Mesendoderm (in vitro differentiated cells): ENCODE data around the gene TUBA3D.
"Not testable (repeated sequence)": the region's sequence is repeated elsewhere in the genome, so short reads cannot be mapped to it uniquely, and the experiment has no call there.

Experiments
- DNase-seq: peaks from one replicate; pipeline ENCODE4 v3.0.0; 2013
- H2AK5ac ChIP-seq: 2 replicates; pipeline ENCODE4 v1.6.1; 2013; ENCODE audit warnings: low read length, inconsistent platforms
- H2BK120ac ChIP-seq: 2 replicates; pipeline ENCODE4 v1.6.1; 2013; ENCODE audit warnings: low read depth, mild to moderate bottlenecking, low read length, moderate library complexity, mixed read lengths
- H2BK15ac ChIP-seq: replicated peaks from 2 replicates; pipeline ENCODE4 v1.6.1; 2013; ENCODE audit warnings: low read depth, mild to moderate bottlenecking, moderate library complexity
- H2BK5ac ChIP-seq: 2 replicates; pipeline ENCODE4 v1.6.1; 2013; ENCODE audit warnings: low read length, inconsistent platforms
- H3K18ac ChIP-seq: 2 replicates; pipeline ENCODE4 v1.6.1; 2013; ENCODE audit warnings: mild to moderate bottlenecking, low read length, mixed read lengths
- H3K23ac ChIP-seq: one replicate; pipeline ENCODE4 v1.6.1; 2013; ENCODE audit warnings: low read length
- H3K27ac ChIP-seq: 2 replicates; pipeline ENCODE4 v1.5.1; 2013; ENCODE audit warnings: low read depth, mild to moderate bottlenecking, inconsistent platforms, low read length, moderate library complexity
- H3K27me3 ChIP-seq: 2 replicates; pipeline ENCODE4 v1.6.1; 2013; ENCODE audit warnings: low read length, control low read depth, mild to moderate bottlenecking, inconsistent platforms; ENCODE audit not compliant: insufficient read depth, poor library complexity
- H3K36me3 ChIP-seq: 2 replicates; pipeline ENCODE4 v1.6.1; 2013; ENCODE audit warnings: low read length, inconsistent platforms; ENCODE audit not compliant: control insufficient read depth, insufficient read depth
- H3K4ac ChIP-seq: one replicate; pipeline ENCODE4 v1.6.1; 2013; ENCODE audit warnings: low read depth, mild to moderate bottlenecking, low read length, moderate library complexity
- H3K4me1 ChIP-seq: 2 replicates; pipeline ENCODE4 v1.6.1; 2013; ENCODE audit warnings: low read depth, low read length, inconsistent platforms; ENCODE audit not compliant: control insufficient read depth
- H3K4me2 ChIP-seq: 2 replicates; pipeline ENCODE4 v1.6.1; 2013; ENCODE audit warnings: low read length
- H3K4me3 ChIP-seq: 2 replicates; pipeline ENCODE4 v1.5.1; 2013; ENCODE audit warnings: mild to moderate bottlenecking, low read length
- H3K56ac ChIP-seq: one replicate; pipeline ENCODE4 v1.6.1; 2013; ENCODE audit warnings: low read length
- H3K79me1 ChIP-seq: 2 replicates; pipeline ENCODE4 v1.6.1; 2013; ENCODE audit warnings: low read length, inconsistent platforms
- H3K79me2 ChIP-seq: 2 replicates; pipeline ENCODE4 v1.6.1; 2013; ENCODE audit warnings: mild to moderate bottlenecking, low read length; ENCODE audit not compliant: control insufficient read depth, insufficient read depth
- H3K9ac ChIP-seq: 2 replicates; pipeline ENCODE4 v1.6.1; 2013; ENCODE audit warnings: low read length, inconsistent platforms
- H4K5ac ChIP-seq: one replicate; pipeline ENCODE4 v1.6.1; 2013; ENCODE audit warnings: low read length
- H4K8ac ChIP-seq: one replicate; pipeline ENCODE4 v1.6.1; 2013; ENCODE audit warnings: low read depth, mild to moderate bottlenecking, control low read depth, low read length, moderate library complexity
- WGBS: extraction: QIAGEN DNeasy Blood & Tissue Kit; methylation state at CpG from one replicate; pipeline ENCODE4 v1.1.7; 2013; ENCODE audit warnings: low lambda C conversion rate, missing lambda C conversion rate; ENCODE audit not compliant: insufficient coverage; ENCODE audit errors: extremely low coverage; 5-methylcytosine and 5-hydroxymethylcytosine counted together

Gene TUBA3D

DNA sequence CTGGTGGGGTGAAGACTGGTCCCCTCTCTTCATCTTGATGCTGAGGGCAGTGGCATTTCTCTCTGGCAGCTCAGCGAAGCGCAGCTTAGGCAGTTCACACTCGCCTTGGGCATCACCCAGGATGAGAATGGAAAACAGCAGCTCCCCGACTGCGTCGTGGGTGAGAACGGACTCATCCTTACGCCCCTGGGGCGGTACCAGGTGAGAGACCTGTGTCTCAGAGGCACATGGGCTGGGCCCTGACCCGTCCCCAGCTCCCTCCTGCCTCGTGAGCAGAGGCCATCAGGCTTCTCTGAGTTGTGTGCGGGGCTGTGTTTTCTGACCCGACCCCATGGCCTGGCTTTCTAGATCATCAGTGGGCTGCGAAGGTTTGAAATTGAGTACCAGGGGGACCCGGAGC is 43.5 kb downstream of the TUBA3D start:
- H3K9ac ChIP-seq = no peak overlapping the region
- H3K56ac ChIP-seq = no peak overlapping the region
- no CpG with 5 or more reads among the region's 15 CpGs for WGBS
- H3K4ac ChIP-seq = no peak overlapping the region
- H3K4me1 ChIP-seq = no peaks in the 10 kb centered on the region
- H3K36me3 ChIP-seq = peaks cover 2% of the 10 kb centered on the region
- no peak overlapping the region for H4K5ac ChIP-seq
- H3K23ac ChIP-seq = no peak overlapping the region
- H3K79me1 ChIP-seq = no peaks in the 10 kb centered on the region
- H2AK5ac ChIP-seq = no peak overlapping the region
- no peak overlapping the region for H2BK120ac ChIP-seq
- H4K8ac ChIP-seq = no peak overlapping the region
- H2BK5ac ChIP-seq = no peak overlapping the region
- no peak overlapping the region for H3K4me2 ChIP-seq
- no peak overlapping the region for H2BK15ac ChIP-seq
- H3K27me3 ChIP-seq = no peaks in the 10 kb centered on the region
- H3K18ac ChIP-seq = no peak overlapping the region
- H3K79me2 ChIP-seq = no peaks in the 10 kb centered on the region
- H3K4me3 ChIP-seq = no peak overlapping the region
- no peak for DNase-seq
- no peak overlapping the region for H3K27ac ChIP-seq

DNA sequence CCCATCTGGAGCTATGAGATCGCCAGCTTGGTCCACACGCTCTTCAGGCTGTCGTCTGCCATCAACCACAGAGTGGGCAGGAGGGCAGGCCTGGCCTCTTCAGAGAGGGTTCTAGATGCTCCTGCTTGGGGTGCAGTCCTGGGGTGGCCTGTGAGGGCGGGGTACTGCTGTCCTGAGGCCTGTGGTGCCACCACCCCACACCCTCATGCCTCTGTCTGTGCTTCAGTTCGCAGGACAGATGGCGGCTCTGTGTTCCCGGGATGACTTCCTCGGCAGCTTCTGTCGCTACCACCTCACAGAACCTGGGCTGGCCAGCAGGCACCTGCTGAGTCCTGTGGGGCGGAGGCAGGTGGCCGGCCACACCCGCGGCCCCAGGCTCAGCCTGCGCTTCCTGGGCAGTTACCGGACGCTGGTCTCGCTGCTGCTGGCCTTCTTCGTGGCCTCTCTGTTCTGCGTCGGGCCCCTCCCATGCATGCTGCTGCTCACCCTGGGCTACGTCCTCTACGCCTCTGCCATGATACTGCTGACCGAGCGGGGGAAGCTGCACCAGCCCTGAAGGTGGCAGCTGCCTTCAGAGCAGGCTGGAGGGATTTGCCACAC is 44.1 kb downstream of the TUBA3D start:
- H3K79me2 ChIP-seq, H3K4me3 ChIP-seq, H4K5ac ChIP-seq, H3K9ac ChIP-seq, H3K27me3 ChIP-seq, H3K4me1 ChIP-seq, H2BK5ac ChIP-seq, H4K8ac ChIP-seq, H2AK5ac ChIP-seq, H3K4me2 ChIP-seq, H3K36me3 ChIP-seq, H3K23ac ChIP-seq, H3K79me1 ChIP-seq, H3K56ac ChIP-seq, H2BK120ac ChIP-seq, H2BK15ac ChIP-seq, H3K27ac ChIP-seq, H3K4ac ChIP-seq, DNase-seq, H3K18ac ChIP-seq: not testable (repeated sequence)
- WGBS = no CpG with 5 or more reads among the region's 24 CpGs

DNA sequence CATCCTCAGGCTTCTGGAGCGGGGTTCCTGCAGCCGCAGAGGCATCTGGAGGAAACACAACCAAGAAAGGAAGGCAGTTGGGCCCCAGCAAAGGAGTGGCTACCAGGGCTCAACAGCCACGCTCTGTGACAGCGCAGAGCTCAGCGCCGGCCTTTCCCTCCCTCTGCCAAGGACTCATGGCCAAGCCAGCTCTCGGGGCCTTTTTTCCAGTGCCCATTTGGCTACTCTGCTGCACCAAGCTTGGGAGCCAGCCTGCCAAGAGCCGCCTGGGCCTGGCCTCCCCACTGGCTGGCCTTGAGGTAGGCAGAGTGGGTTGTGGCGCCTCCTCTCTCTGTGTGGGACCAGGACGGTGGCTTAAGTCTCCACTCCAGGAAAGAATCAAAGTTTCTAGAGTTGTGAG is 44.6 kb downstream of the TUBA3D start:
- Histone ChIP-seq H4K8ac (no peak overlapping the region), H3K9ac (no peak overlapping the region), H3K4ac (no peak overlapping the region), H2BK120ac (no peak overlapping the region), H4K5ac (no peak overlapping the region), H3K36me3 (peaks cover 2% of the 10 kb centered on the region), H3K27ac (no peak overlapping the region), H3K56ac (no peak overlapping the region), H2BK15ac (no peak overlapping the region), H3K18ac (no peak overlapping the region), H3K79me2 (no peaks in the 10 kb centered on the region), H2AK5ac (no peak overlapping the region), H3K4me2 (no peak overlapping the region), H2BK5ac (no peak overlapping the region), H3K79me1 (no peaks in the 10 kb centered on the region), H3K4me3 (no peak overlapping the region), H3K27me3 (no peaks in the 10 kb centered on the region), H3K4me1 (no peaks in the 10 kb centered on the region), H3K23ac (no peak overlapping the region)
- no peak for DNase-seq
- no CpG with 5 or more reads among the region's 10 CpGs for WGBS

DNA sequence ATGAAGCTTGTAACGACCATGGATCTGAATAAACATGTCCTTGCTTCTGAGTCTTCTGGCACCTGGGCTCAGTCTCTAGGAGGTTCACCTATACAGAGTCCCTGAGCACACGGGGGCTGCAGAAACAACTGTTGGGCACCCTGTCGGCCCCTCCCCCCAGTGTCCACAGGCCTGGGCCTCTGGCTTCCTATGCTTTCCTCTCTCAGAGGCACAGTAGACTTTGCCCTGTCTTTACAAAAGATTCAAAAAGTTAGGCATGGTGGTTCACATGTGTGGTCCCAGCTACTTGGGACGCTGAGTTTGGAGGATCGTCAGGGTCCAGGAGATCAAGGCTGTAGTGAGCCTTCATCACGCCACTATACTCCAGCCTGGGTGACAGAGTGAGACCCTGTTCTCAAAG is 45.6 kb downstream of the TUBA3D start:
- not testable (repeated sequence) for H3K4ac ChIP-seq, H2AK5ac ChIP-seq, H2BK120ac ChIP-seq, H2BK5ac ChIP-seq, H3K27ac ChIP-seq, H3K23ac ChIP-seq, H3K27me3 ChIP-seq, H3K4me2 ChIP-seq, H3K9ac ChIP-seq, H3K79me2 ChIP-seq, H3K4me3 ChIP-seq, H4K8ac ChIP-seq, H3K79me1 ChIP-seq, H3K18ac ChIP-seq, H4K5ac ChIP-seq, H3K56ac ChIP-seq, DNase-seq, H3K4me1 ChIP-seq, H2BK15ac ChIP-seq, H3K36me3 ChIP-seq
- no CpG with 5 or more reads among the region's 6 CpGs for WGBS

DNA sequence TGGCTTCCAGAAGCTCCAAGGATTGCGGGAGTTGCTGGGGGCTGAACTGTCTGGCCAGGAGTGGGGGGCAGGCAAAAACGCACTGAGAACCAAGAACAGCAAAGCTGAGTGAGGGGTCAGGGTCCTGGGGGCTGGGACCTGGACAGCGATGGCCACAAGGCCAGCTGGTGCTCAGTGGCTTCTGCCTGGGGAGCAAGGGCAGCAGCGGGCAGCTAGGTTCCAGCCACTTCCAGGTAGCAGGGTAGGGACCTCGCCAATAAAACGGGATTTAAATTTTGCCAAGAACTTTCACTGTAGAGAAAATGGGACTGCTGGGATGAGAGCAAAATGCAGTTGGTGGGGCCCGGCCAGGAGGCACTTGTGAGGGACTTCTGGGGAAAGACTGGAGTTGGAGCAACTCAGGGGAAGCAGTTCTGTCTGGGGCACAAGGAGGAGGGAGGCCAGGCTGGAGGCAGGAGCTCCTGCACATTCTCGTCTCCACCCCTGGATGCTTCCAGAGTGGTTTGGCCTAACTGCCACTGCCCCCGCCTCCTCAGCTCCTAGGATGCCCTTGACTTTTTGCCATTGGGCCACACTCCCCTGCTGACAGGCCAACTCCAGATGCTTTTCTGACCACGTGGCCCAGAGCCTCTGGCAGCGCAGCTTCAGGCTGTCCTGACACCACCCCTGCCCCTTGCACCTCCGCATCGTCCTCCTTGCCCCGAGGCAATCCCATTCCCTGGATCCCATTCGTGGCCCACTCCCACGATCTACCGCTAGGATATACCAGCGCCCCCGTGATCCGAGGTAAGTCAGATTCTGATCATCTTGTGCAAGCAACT is 46.3 kb downstream of the TUBA3D start:
- H3K4ac ChIP-seq = no peak overlapping the region
- H2BK5ac ChIP-seq = no peak overlapping the region
- no CpG with 5 or more reads among the region's 20 CpGs for WGBS
- H3K9ac ChIP-seq = no peak overlapping the region
- H3K36me3 ChIP-seq = peaks cover 2% of the 10 kb centered on the region
- no peak overlapping the region for H2BK15ac ChIP-seq
- H3K18ac ChIP-seq = no peak overlapping the region
- no peak overlapping the region for H4K5ac ChIP-seq
- H3K79me2 ChIP-seq = no peaks in the 10 kb centered on the region
- no peak overlapping the region for H4K8ac ChIP-seq
- H3K4me3 ChIP-seq = no peak overlapping the region
- no peaks in the 10 kb centered on the region for H3K27me3 ChIP-seq
- no peak overlapping the region for H3K27ac ChIP-seq
- H2AK5ac ChIP-seq = no peak overlapping the region
- no peak overlapping the region for H2BK120ac ChIP-seq
- H3K23ac ChIP-seq = no peak overlapping the region
- no peak overlapping the region for H3K56ac ChIP-seq
- no peaks in the 10 kb centered on the region for H3K79me1 ChIP-seq
- peak; percentile 27 for DNase-seq
- H3K4me2 ChIP-seq = no peak overlapping the region
- H3K4me1 ChIP-seq = no peaks in the 10 kb centered on the region
